ENCODE results near the gene PRPH2.

DNA sequence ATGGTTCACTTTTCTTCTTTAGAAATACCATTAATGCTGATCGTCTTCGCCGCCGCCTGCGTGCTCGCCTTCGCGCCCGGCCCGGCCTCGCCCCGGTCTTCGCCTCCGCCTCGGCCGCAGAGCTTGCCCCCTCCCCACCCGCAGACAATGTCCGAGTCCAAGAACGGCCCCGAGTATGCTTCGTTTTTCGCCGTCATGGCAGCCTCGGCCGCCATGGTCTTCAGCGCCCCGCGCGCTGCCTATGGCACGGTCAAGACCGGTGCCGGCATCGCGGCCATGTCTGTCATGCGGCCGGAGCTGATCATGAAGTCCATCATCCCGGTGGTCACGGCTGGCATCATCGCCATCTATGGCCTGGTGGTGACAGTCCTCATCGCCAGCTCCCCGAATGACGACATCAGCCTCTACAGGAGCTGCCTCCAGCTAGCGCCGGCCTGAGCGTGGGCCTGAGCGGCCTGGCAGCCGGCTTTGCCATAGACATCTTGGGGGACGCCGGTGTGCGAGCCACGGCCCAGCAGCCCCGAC lies 4.8 kb upstream of the PRPH2 start:
- TF ChIP-seq, protein P1, sequence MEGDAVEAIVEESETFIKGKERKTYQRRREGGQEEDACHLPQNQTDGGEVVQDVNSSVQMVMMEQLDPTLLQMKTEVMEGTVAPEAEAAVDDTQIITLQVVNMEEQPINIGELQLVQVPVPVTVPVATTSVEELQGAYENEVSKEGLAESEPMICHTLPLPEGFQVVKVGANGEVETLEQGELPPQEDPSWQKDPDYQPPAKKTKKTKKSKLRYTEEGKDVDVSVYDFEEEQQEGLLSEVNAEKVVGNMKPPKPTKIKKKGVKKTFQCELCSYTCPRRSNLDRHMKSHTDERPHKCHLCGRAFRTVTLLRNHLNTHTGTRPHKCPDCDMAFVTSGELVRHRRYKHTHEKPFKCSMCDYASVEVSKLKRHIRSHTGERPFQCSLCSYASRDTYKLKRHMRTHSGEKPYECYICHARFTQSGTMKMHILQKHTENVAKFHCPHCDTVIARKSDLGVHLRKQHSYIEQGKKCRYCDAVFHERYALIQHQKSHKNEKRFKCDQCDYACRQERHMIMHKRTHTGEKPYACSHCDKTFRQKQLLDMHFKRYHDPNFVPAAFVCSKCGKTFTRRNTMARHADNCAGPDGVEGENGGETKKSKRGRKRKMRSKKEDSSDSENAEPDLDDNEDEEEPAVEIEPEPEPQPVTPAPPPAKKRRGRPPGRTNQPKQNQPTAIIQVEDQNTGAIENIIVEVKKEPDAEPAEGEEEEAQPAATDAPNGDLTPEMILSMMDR (IDR thresholded peaks at IDR 0.05) = no peak
- no peak for TF ChIP-seq POLR2A (IDR thresholded peaks at IDR 0.05)

All from thyroid gland (tissue), 4 donors.